D721Med (cell line): Measurements from ENCODE around the gene PHACTR1.

Experiments used
- DNase-seq: peaks from one replicate; pipeline ENCODE4 v3.0.0; 2011; ENCODE audit warnings: low spot score; ENCODE audit not compliant: insufficient read length
- FAIRE-seq: peaks from 2 replicates; lab custom pipeline; 2011; peaks lifted over from hg19 to GRCh38; lab: Jason Lieb, UNC
- CTCF ChIP-seq: IDR thresholded peaks from 2 replicates; pipeline ENCODE4 v1.5.1; 2012; ENCODE audit warnings: mild to moderate bottlenecking, control low read depth; ENCODE audit not compliant: insufficient read depth; ENCODE audit errors: missing control alignments

PHACTR1 gene

GRCh38 chr6:12974551-12974950 is 258.0 kb downstream of the PHACTR1 start:
- TF ChIP-seq CTCF: no peak
- no peak for DNase-seq
- no peak for FAIRE-seq

DNA sequence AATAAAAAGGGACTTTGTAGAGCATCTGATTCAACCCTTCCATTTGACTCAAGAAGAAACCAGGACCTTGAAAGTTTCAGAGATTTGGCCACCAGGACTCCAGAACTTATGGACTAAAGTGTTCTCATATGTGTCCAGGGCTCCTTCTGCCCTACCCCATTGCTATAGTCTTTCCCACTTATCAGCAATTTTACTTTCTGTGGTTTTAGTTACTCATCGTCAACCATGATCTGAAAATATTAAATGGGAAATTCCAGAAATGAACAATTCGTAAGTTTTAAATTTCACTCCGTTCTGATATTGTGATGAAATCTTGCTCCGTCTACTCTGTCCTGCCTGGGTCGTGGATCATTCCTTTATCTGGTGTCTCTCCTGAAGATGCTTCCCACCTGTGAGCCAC is 259.8 kb downstream of the PHACTR1 start:
- no peak for TF ChIP-seq CTCF
- DNase-seq: no peak
- FAIRE-seq: no peak

DNA sequence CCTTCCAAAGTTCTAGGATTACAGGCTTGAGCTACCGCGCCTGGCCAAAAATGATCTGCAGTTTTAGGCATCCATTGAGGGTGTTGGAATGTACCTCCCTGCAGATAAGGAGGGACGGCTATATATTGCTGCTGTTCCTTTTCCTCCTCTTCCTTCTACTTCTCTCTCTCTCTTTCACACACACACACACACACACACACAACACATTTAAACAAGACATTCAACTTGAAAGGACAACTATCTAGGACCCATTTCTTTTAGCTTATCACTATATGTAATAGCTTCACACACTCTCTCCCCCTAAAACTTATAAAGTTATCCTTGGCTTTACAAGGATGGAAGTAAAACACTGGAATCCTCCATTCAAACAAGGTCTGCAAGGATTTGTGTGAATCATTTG is 260.6 kb downstream of the PHACTR1 start:
- FAIRE-seq: no peak
- DNase-seq: no peak
- TF ChIP-seq CTCF: no peak

GRCh38 chr6:12977806-12978205 is 261.2 kb downstream of the PHACTR1 start:
- DNase-seq (no peak), FAIRE-seq (no peak)
- TF ChIP-seq CTCF: no peak

DNA sequence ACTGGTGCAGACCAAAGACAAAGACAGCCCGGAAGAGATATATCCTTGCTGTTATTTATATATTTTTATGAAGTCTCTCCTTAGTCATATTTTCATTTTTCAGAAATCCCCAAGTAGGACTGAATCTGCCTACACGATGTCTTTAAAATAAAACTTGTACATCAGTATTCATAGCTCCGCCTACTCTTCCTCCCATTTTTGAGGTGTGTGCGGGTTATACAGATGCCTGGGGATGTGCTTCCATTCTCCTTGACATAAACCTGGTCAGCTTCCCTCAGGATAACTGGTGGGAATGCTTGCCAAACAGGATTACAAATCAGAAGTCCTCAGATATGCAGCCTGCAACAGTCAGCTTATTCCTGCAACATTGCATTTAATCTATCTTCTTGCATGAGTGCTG is 264.2 kb downstream of the PHACTR1 start:
- no peak for DNase-seq
- FAIRE-seq: no peak
- TF ChIP-seq CTCF: no peak

DNA sequence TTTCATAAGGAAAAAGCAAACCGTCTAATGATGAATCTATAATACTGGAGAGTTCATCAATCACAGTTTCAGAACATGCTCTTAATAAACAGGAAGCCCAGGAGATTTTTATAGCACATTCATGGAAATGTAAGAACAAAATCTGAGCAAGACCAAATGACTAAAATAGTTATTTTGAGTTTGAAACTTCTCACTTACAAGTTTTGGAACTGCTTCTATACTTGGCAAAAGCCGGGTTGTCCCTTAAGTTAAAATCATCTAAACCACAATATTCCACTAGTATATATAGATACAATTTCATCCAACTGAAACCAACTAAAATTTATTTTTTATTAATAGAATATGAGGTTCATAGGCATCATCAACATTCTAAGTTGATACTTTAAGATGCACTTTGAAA is 268.2 kb downstream of the PHACTR1 start:
- DNase-seq: no peak
- FAIRE-seq: no peak
- no peak for TF ChIP-seq CTCF

- no peak for TF ChIP-seq CTCF
- no peak for FAIRE-seq
Measured at GRCh38 chr6:12987783-12988182, 271.2 kb downstream of the PHACTR1 start.

More at GRCh38 chr6:12987783-12988182, 271.2 kb downstream of the PHACTR1 start:
- DNase-seq: no peak
